ENCODE results near the gene RAB31. TPM values are rescaled to one million over a fixed set of nuclear protein-coding genes. Genes with fewer than 3 reads are reported as not detected.

RAB31 gene
- total and polyA plus RNA-seq, 12 donors, result 46.6 to 365 (median 136) TPM

DNA sequence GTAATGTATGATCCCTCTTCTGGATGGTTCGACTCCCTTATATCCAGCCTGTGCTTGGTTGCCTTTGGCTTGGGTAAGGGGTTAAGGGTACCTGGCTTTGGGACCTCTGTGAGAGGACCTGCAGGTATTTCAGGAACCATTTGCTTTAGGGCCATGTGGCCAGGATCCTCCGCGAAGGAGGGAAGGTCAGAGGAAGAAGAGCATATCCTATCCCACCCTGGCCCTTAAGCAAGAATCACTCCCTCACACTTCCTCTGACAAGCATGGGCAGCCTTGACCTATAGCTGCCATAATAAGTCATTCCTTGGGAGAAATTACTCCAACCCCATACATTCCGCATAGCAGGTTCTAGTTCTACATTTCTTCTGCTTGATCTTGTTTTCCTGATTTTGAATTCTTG, 118.6 kb downstream of the RAB31 start:
- intact Hi-C loops (cut with DNase I), result no loop called here
- H3K27ac ChIP-seq, result peak overlapping the region; percentile 0 to 90 (median 76)
- H3K36me3 ChIP-seq (replicated peaks in 1 of 2), result no peaks in the 10 kb centered on the region
- no peak for TF ChIP-seq POLR2A (IDR thresholded peaks at IDR 0.05)
- TF ChIP-seq, protein P1, sequence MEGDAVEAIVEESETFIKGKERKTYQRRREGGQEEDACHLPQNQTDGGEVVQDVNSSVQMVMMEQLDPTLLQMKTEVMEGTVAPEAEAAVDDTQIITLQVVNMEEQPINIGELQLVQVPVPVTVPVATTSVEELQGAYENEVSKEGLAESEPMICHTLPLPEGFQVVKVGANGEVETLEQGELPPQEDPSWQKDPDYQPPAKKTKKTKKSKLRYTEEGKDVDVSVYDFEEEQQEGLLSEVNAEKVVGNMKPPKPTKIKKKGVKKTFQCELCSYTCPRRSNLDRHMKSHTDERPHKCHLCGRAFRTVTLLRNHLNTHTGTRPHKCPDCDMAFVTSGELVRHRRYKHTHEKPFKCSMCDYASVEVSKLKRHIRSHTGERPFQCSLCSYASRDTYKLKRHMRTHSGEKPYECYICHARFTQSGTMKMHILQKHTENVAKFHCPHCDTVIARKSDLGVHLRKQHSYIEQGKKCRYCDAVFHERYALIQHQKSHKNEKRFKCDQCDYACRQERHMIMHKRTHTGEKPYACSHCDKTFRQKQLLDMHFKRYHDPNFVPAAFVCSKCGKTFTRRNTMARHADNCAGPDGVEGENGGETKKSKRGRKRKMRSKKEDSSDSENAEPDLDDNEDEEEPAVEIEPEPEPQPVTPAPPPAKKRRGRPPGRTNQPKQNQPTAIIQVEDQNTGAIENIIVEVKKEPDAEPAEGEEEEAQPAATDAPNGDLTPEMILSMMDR (IDR thresholded peaks at IDR 0.05), result no peak
- DNase-seq, result peak in 1 of 7 donors; percentile 20
- peaks cover 49 to 60% of the 10 kb centered on the region in 2 donors for H3K4me1 ChIP-seq (replicated peaks in 1 of 2)
- H3K27me3 ChIP-seq, result no peaks in the 10 kb centered on the region
- H3K9me3 ChIP-seq (replicated peaks in 1 of 3), result no peaks in the 10 kb centered on the region
- no peak overlapping the region for H3K4me3 ChIP-seq
- 69 to 71% (median 70%) methylated on average over 4 of the region's 4 CpGs for WGBS, 4 donors

DNA sequence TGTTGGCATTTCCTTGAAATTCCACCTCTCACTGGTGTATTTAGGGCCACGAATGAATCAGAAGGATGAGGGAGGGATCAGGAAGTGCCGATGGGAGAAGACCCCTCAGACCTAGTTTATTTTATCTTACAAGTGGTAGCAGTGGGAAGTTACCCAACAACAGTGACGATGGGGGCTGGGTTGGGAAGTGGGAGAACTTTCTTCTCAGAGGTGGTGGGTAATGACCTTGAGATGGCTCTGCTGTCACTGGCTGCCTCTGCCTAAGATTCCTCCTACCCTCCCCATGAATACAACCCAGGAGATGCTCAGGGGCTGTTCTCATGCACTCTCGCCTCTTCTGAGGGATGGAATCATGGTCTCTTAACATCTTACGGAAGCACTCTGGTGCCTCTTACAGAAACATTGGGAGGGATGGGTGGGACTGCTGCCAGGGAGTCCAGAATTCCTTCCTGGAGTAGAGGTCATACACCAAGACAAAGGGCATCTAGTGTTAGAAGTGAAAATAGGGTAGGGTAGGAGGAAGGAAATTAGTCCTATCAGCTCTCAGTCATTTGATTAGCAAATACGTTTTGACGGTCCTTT, 119.2 kb downstream of the RAB31 start:
- Histone ChIP-seq H3K36me3 (replicated peaks in 1 of 2) (no peaks in the 10 kb centered on the region), H3K4me1 (replicated peaks in 1 of 2) (peaks cover 49 to 61% of the 10 kb centered on the region in 2 donors), H3K4me3 (no peak overlapping the region), H3K9me3 (replicated peaks in 1 of 3) (no peaks in the 10 kb centered on the region), H3K27me3 (no peaks in the 10 kb centered on the region), H3K27ac (peak overlapping the region; percentile 43 to 90 (median 76))
- peak in 1 of 7 donors; percentile 32 for DNase-seq
- WGBS, 4 donors, result 71 to 79% (median 73%) methylated on average over 7 of the region's 7 CpGs
- TF ChIP-seq, protein P1 (IDR thresholded peaks at IDR 0.05), result no peak
- TF ChIP-seq POLR2A (IDR thresholded peaks at IDR 0.05), result no peak
- intact Hi-C loops (cut with DNase I), result no loop called here

DNA sequence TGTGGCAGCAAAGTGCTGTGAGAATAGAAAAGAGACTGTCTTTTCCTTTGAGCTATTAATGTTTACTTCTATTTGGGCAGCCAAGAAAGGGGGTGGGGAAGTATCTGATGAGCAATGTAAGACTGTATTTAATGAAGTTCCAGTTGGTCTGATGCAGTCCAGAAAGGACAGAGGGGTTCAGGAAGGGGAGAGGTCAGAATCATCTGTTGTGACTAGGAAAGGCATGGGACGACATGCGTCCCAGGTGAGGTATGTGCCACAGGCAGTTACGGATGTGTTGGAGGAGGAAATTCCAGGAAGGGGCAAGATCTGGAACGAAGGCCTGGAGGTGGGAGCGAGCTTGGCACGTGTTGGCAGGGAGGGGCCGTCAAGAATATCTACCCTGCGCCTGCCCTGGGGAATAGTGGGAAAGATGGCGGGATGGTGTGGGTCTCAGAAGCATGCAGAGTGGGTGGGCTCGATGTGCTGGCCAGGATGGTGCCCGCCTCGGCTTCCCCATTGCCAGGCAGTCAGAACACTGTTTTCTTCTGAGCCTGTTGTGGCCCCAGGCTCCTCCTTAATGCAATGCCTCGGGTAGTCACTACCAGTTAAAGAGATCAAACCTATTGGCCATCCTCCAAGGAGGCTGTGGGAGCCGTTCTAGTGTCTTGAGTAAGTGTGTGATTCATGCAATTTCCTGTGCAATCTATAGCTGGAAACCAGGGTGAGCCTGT, 119.8 kb downstream of the RAB31 start:
- intact Hi-C loops (cut with DNase I), result no loop called here
- peak; percentile 67 to 90 (median 85) for DNase-seq

More for the DNA sequence above, 119.8 kb downstream of the RAB31 start:
- Histone ChIP-seq H3K36me3 (replicated peaks in 1 of 2) (no peaks in the 10 kb centered on the region), H3K27ac (peak overlapping the region; percentile 43 to 90 (median 76)), H3K4me3 (no peak overlapping the region), H3K27me3 (no peaks in the 10 kb centered on the region), H3K4me1 (replicated peaks in 1 of 2) (peaks cover 49 to 61% of the 10 kb centered on the region in 2 donors), H3K9me3 (replicated peaks in 1 of 3) (no peaks in the 10 kb centered on the region)
- 66 to 72% (median 70%) methylated on average over 14 of the region's 14 CpGs for WGBS, 4 donors
- TF ChIP-seq POLR2A (IDR thresholded peaks at IDR 0.05), result peak in 1 of 2 donors; percentile 62
- TF ChIP-seq, protein P1 (IDR thresholded peaks at IDR 0.05), result no peak
